Gastroesophageal sphincter (tissue), 4 donors: ENCODE data around the gene CREB3. TPM values are rescaled to one million over a fixed set of nuclear protein-coding genes. Genes with fewer than 3 reads are reported as not detected.

Source experiments
- ATAC-seq: fragments of 150-250 bp; one replicate; pipeline ENCODE4 v1.9.1; 2016; ENCODE audit warnings: mild to moderate bottlenecking, moderate library complexity
- H3K27ac ChIP-seq, 4 donors: fragments of 200-600 bp; sonication (generic) in 3 of 4; 1 replicate in 3 of 4; 2 replicates in 1 of 4; pipeline ENCODE4 v1.5.1; 2016 to 2019
- H3K27me3 ChIP-seq: fragments of 200-600 bp; sonication (generic); one replicate; pipeline ENCODE4 v1.5.1; 2019
- H3K36me3 ChIP-seq, 2 donors: fragments of 200-600 bp; sonication (generic); one replicate each; pipeline ENCODE4 v1.5.1; 2019; ENCODE audit warnings: control low read depth in 1 of 2
- H3K4me1 ChIP-seq, 3 donors: fragments of 200-600 bp; sonication (generic); 1 replicate in 2 of 3; 2 replicates in 1 of 3; pipeline ENCODE4 v1.5.1; 2016 to 2019; ENCODE audit warnings: control low read depth in 2 of 3
- H3K4me3 ChIP-seq, 2 donors: fragments of 200-600 bp; sonication (generic); one replicate each; pipeline ENCODE4 v1.5.1; 2019; ENCODE audit warnings: mild to moderate bottlenecking in 1 of 2, moderate library complexity in 1 of 2
- H3K9me3 ChIP-seq, 3 donors: fragments of 200-600 bp; sonication (generic); one replicate each; pipeline ENCODE4 v1.5.1; 2017 to 2019; ENCODE audit warnings: control low read depth in 2 of 3
- CTCF ChIP-seq, 4 experiments: fragments of 200-600 bp in 2 of 4; fragments of 450-650 bp in 2 of 4; sonication (generic) in 1 of 4; IDR thresholded peaks; one replicate each; pipeline ENCODE4 v1.5.1; 2017 to 2019; ENCODE audit warnings: antibody characterized with exemption in 4 of 4, mild to moderate bottlenecking in 2 of 4, moderate library complexity in 2 of 4
- EP300 ChIP-seq: sonication (generic); formaldehyde crosslinking; IDR thresholded peaks from one replicate; pipeline ENCODE4 v1.6.1; 2017; ENCODE audit warnings: antibody characterized with exemption, mild to moderate bottlenecking
- POLR2A ChIP-seq, 2 donors: fragments of 450-650 bp; IDR thresholded peaks; one replicate each; pipeline ENCODE4 v1.6.1; 2017; ENCODE audit warnings: antibody characterized with exemption in 2 of 2, mild to moderate bottlenecking in 2 of 2, moderate library complexity in 1 of 2
- POLR2AphosphoS5 ChIP-seq: sonication (generic); formaldehyde crosslinking; IDR thresholded peaks from one replicate; pipeline ENCODE4 v1.6.1; 2017; ENCODE audit warnings: antibody characterized with exemption
- WGBS, 2 donors: methylation state at CpG; one replicate each; pipeline ENCODE4 v1.1.5; 2018; ENCODE audit warnings: low coverage in 1 of 2; 5-methylcytosine and 5-hydroxymethylcytosine counted together
- total RNA-seq, 4 donors: library from RNA; depleted of rRNA; stranded (reverse); fragments of >200 nt; gene quantifications; one replicate each; pipeline ENCODE4 v1.1.0, GENCODE V29; 2016

Gene CREB3
- total RNA-seq, 4 donors from 2014 or later: 75.0 to 104 (median 83.7) TPM

- Histone ChIP-seq H3K36me3 (peaks cover 15 to 100% of the 10 kb centered on the region in 2 donors), H3K27me3 (no peaks in the 10 kb centered on the region), H3K4me1 (peaks cover 0 to 30% (median 0%) of the 10 kb centered on the region in 3 donors), H3K9me3 (no peaks in the 10 kb centered on the region), H3K4me3 (no peak overlapping the region), H3K27ac (peak overlapping the region; percentile 63 to 98 (median 86))
- no peak for TF ChIP-seq CTCF (IDR thresholded peaks at IDR 0.05)
- TF ChIP-seq POLR2A (IDR thresholded peaks at IDR 0.05): no peak
- TF ChIP-seq EP300: no peak
- no peak for TF ChIP-seq POLR2AphosphoS5
- WGBS, 2 donors: 93 to 97% methylated on average over 3 to 6 of the region's 13 CpGs
- ATAC-seq: no peak
Observed at GRCh38 chr9:35714579-35715252, 17.8 kb upstream of the CREB3 start.

GRCh38 chr9:35716230-35716629, 16.2 kb upstream of the CREB3 start:
- Histone ChIP-seq H3K36me3 (peaks cover 24 to 100% of the 10 kb centered on the region in 2 donors), H3K4me3 (no peak overlapping the region), H3K27ac (peak overlapping the region; percentile 63 to 98 (median 80)), H3K4me1 (peaks cover 0 to 30% (median 0%) of the 10 kb centered on the region in 3 donors), H3K9me3 (no peaks in the 10 kb centered on the region), H3K27me3 (no peaks in the 10 kb centered on the region)
- 68% methylated on average over 3 of the region's 4 CpGs; no CpG with 5 or more reads in 1 of the 2 donors for WGBS, 2 donors
- ATAC-seq: peak; percentile 84
- TF ChIP-seq POLR2AphosphoS5 (peak; percentile 77), POLR2A (IDR thresholded peaks at IDR 0.05) (no peak), EP300 (no peak), CTCF (IDR thresholded peaks at IDR 0.05) (peak in 3 of 4 experiments; percentile 40 to 74 (median 52))

GRCh38 chr9:35717132-35717870, 15.2 kb upstream of the CREB3 start:
- H3K9me3 ChIP-seq: no peaks in the 10 kb centered on the region

GRCh38 chr9:35718721-35719511, 13.6 kb upstream of the CREB3 start:
- no peaks in the 10 kb centered on the region for H3K27me3 ChIP-seq
- peaks cover 32 to 100% of the 10 kb centered on the region in 2 donors for H3K36me3 ChIP-seq
- no peak for ATAC-seq
- 65 to 79% methylated on average over 3 of the region's 15 CpGs for WGBS, 2 donors
- H3K9me3 ChIP-seq: no peaks in the 10 kb centered on the region
- peaks cover 0 to 43% (median 0%) of the 10 kb centered on the region in 3 donors for H3K4me1 ChIP-seq
- TF ChIP-seq POLR2A (IDR thresholded peaks at IDR 0.05): no peak
- no peak for TF ChIP-seq EP300
- TF ChIP-seq POLR2AphosphoS5: no peak
- no peak for TF ChIP-seq CTCF (IDR thresholded peaks at IDR 0.05)
- peak overlapping the region in 3 of 4 donors; percentile 63 to 98 (median 97) for H3K27ac ChIP-seq
- no peak overlapping the region for H3K4me3 ChIP-seq

More at GRCh38 chr9:35717132-35717870, 15.2 kb upstream of the CREB3 start:
- H3K4me3 ChIP-seq: no peak overlapping the region
- peaks cover 32 to 100% of the 10 kb centered on the region in 2 donors for H3K36me3 ChIP-seq
- no peak for TF ChIP-seq CTCF (IDR thresholded peaks at IDR 0.05)
- no peak for TF ChIP-seq EP300
- TF ChIP-seq POLR2AphosphoS5: no peak
- TF ChIP-seq POLR2A (IDR thresholded peaks at IDR 0.05): no peak
- no peaks in the 10 kb centered on the region for H3K27me3 ChIP-seq
- WGBS, 2 donors: 52% methylated on average over 2 of the region's 14 CpGs; no CpG with 5 or more reads in 1 of the 2 donors
- peak overlapping the region; percentile 25 to 98 (median 80) for H3K27ac ChIP-seq
- peaks cover 0 to 34% (median 0%) of the 10 kb centered on the region in 3 donors for H3K4me1 ChIP-seq
- ATAC-seq: no peak
